HG02870 (cell line): Measurements from ENCODE around the gene XCL1.

Experiments used
- ATAC-seq: cut with Tn5 transposase; IDR thresholded peaks from one replicate; pipeline ENCODE4 v1.9.1; 2021; ENCODE audit warnings: mild to moderate bottlenecking, moderate library complexity; ENCODE audit not compliant: unreplicated experiment

XCL1 gene

GRCh38 chr1:168603501-168604110, 27.2 kb downstream of the XCL1 start:
- ATAC-seq: peak; percentile 69

GRCh38 chr1:168605443-168605842, 29.0 kb downstream of the XCL1 start:
- ATAC-seq: no peak

- ATAC-seq: no peak
Observed at GRCh38 chr1:168606096-168606495, 29.7 kb downstream of the XCL1 start.

- ATAC-seq: no peak
Observed at GRCh38 chr1:168607872-168608428, 31.5 kb downstream of the XCL1 start.

GRCh38 chr1:168608796-168609715, 32.7 kb downstream of the XCL1 start:
- ATAC-seq: no peak

- ATAC-seq: no peak
Observed at GRCh38 chr1:168609741-168610510, 33.5 kb downstream of the XCL1 start.

- no peak for ATAC-seq
Observed at GRCh38 chr1:168613038-168613451, 36.6 kb downstream of the XCL1 start.

GRCh38 chr1:168613691-168614231, 37.4 kb downstream of the XCL1 start:
- no peak for ATAC-seq

GRCh38 chr1:168614235-168614634, 37.8 kb downstream of the XCL1 start:
- ATAC-seq: no peak

- ATAC-seq: no peak
Observed at GRCh38 chr1:168615965-168616364, 39.6 kb downstream of the XCL1 start.

- no peak for ATAC-seq
Observed at GRCh38 chr1:168617974-168618750, 41.8 kb downstream of the XCL1 start.

GRCh38 chr1:168618886-168619285, 42.5 kb downstream of the XCL1 start:
- ATAC-seq: no peak

- no peak for ATAC-seq
Observed at GRCh38 chr1:168621356-168621755, 45.0 kb downstream of the XCL1 start.

- no peak for ATAC-seq
Observed at GRCh38 chr1:168623003-168623828, 46.8 kb downstream of the XCL1 start.

- ATAC-seq: no peak
Observed at GRCh38 chr1:168623831-168624230, 47.4 kb downstream of the XCL1 start.

GRCh38 chr1:168626326-168626725, 49.9 kb downstream of the XCL1 start:
- no peak for ATAC-seq

- ATAC-seq: no peak
Observed at GRCh38 chr1:168627370-168627769, 51.0 kb downstream of the XCL1 start.

GRCh38 chr1:168628807-168629206, 52.4 kb downstream of the XCL1 start:
- ATAC-seq: no peak

- no peak for ATAC-seq
Observed at GRCh38 chr1:168629466-168629865, 53.1 kb downstream of the XCL1 start.
